ENCODE results near the gene OR52I1.

Gene OR52I1, protein sequence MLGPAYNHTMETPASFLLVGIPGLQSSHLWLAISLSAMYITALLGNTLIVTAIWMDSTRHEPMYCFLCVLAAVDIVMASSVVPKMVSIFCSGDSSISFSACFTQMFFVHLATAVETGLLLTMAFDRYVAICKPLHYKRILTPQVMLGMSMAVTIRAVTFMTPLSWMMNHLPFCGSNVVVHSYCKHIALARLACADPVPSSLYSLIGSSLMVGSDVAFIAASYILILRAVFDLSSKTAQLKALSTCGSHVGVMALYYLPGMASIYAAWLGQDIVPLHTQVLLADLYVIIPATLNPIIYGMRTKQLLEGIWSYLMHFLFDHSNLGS

DNA sequence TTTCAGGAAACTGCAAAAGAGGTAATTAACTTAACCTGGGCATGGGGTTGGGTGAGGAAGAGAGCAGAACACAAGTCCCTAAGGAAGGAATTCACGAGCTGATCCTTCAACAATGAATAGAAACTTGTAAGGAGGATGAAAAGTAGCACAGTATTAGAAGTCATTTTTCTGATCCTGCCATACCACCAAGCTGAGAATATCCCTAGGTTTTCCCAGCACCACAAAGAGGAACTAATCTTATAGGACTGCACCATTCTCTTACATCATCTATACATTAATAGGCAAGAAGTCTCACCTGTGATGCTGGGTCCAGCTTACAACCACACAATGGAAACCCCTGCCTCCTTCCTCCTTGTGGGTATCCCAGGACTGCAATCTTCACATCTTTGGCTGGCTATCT is at the start of gene OR52I1:
OR52I1 (plus strand) TSS at position 301 of the 400 bp plus-strand sequence; CDS start at position 301, 0 bp downstream.
- H3F3A ChIP-seq (ENCODE audit: insufficient read depth, low read length), result no peaks in the 10 kb centered on the region
- H3K9me3 ChIP-seq (replicated peaks; ENCODE audit: insufficient read depth, low read length), result no peaks in the 10 kb centered on the region
- H3K36me3 ChIP-seq (replicated peaks; ENCODE audit: insufficient read depth, low read length), result no peaks in the 10 kb centered on the region
- H3K4me3 ChIP-seq (ENCODE audit: low read length), result no peak within 1 kb of the TSS
- H3K9me2 ChIP-seq (replicated peaks; ENCODE audit: insufficient read depth, low read length), result no peaks in the 10 kb centered on the region
- no peak within 1 kb of the TSS for H3K4me2 ChIP-seq (ENCODE audit: low read depth, low read length)
- H3K79me2 ChIP-seq (ENCODE audit: low read length), result no peaks in the 10 kb centered on the region
- H3K4me1 ChIP-seq (ENCODE audit: low read length), result no peaks in the 10 kb centered on the region
- no peak within 1 kb of the TSS for H3K9ac ChIP-seq (ENCODE audit: low read length)
- no peaks in the 10 kb centered on the region for H3K27me3 ChIP-seq (replicated peaks; ENCODE audit: insufficient read depth, low read length)
- no peak for DNase-seq
- H4K20me1 ChIP-seq (ENCODE audit: insufficient read depth, low read length), result no peaks in the 10 kb centered on the region
- H2AFZ ChIP-seq (ENCODE audit: low read length), result no peak within 1 kb of the TSS
- TF ChIP-seq CTCF (IDR thresholded peaks at IDR 0.05; ENCODE audit: low read length) (no peak), EZH2phosphoT487 (IDR thresholded peaks at IDR 0.05; ENCODE audit: low read length) (no peak), EZH2 (optimal IDR thresholded peaks at IDR 0.05; ENCODE audit: low read depth, low read length) (no peak)
- no peak within 1 kb of the TSS for H3K27ac ChIP-seq (ENCODE audit: low read length)

DNA sequence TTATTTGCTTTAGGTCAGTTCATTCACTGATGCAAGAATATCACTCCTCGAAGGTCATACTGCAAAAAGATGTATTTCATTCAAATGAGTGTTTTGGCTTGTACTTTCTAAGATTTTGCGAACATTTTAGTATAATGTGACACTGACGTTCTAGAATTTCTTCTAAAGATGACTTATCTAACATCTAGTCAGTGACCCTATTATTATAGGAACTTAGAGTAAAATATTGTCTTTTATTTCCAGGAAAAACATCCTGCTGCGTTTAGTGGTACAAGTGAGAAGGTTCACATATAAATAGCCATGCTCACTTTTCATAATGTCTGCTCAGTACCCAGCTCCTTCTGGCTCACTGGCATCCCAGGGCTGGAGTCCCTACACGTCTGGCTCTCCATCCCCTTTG is 48.9 kb upstream of the OR52I1 start, which contains the start of gene OR52M1:
OR52M1 (plus strand) TSS at position 301 of the 400 bp plus-strand sequence; CDS start at position 301, 0 bp downstream.
- Histone ChIP-seq H3K36me3 (replicated peaks; ENCODE audit: insufficient read depth, low read length) (no peaks in the 10 kb centered on the region), H3K9ac (ENCODE audit: low read length) (no peak within 1 kb of the TSS), H4K20me1 (ENCODE audit: insufficient read depth, low read length) (no peaks in the 10 kb centered on the region), H3K4me3 (ENCODE audit: low read length) (no peak within 1 kb of the TSS), H3K79me2 (ENCODE audit: low read length) (no peaks in the 10 kb centered on the region), H2AFZ (ENCODE audit: low read length) (no peak within 1 kb of the TSS), H3K27ac (ENCODE audit: low read length) (no peak within 1 kb of the TSS), H3K27me3 (replicated peaks; ENCODE audit: insufficient read depth, low read length) (no peaks in the 10 kb centered on the region), H3K4me2 (ENCODE audit: low read depth, low read length) (no peak within 1 kb of the TSS), H3K9me2 (replicated peaks; ENCODE audit: insufficient read depth, low read length) (no peaks in the 10 kb centered on the region), H3F3A (ENCODE audit: insufficient read depth, low read length) (no peaks in the 10 kb centered on the region), H3K4me1 (ENCODE audit: low read length) (no peaks in the 10 kb centered on the region), H3K9me3 (replicated peaks; ENCODE audit: insufficient read depth, low read length) (no peaks in the 10 kb centered on the region)
- TF ChIP-seq EZH2phosphoT487 (IDR thresholded peaks at IDR 0.05; ENCODE audit: low read length), result no peak
- TF ChIP-seq CTCF (IDR thresholded peaks at IDR 0.05; ENCODE audit: low read length), result no peak
- TF ChIP-seq EZH2 (optimal IDR thresholded peaks at IDR 0.05; ENCODE audit: low read depth, low read length), result no peak
- DNase-seq, result no peak

DNA sequence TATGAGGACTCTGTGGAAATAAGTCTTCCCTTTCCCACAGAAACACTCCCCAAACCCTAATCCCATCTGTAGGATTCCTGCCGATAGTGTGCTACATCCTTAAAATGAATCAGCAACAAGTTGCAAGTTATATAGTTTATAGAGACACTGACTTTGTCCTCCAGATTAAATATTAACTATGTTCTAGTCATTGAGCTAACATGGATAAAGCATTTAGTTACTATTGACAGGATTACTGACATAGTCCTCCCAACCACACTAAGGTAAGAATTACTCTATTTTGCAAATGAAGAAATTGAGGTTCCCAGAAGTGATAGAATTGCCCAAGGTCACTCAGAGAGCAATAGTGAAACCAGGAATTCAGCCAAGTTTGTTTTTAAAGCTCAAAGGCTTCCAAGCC is 47.0 kb upstream of the OR52I1 start:
- H3K9me3 ChIP-seq (replicated peaks; ENCODE audit: insufficient read depth, low read length), result no peaks in the 10 kb centered on the region
- no peak overlapping the region for H3K4me3 ChIP-seq (ENCODE audit: low read length)
- H3K27me3 ChIP-seq (replicated peaks; ENCODE audit: insufficient read depth, low read length), result no peaks in the 10 kb centered on the region
- H3K27ac ChIP-seq (ENCODE audit: low read length), result no peak overlapping the region
- H3K79me2 ChIP-seq (ENCODE audit: low read length), result no peaks in the 10 kb centered on the region
- no peak for TF ChIP-seq EZH2phosphoT487 (IDR thresholded peaks at IDR 0.05; ENCODE audit: low read length)
- TF ChIP-seq EZH2 (optimal IDR thresholded peaks at IDR 0.05; ENCODE audit: low read depth, low read length), result no peak
- TF ChIP-seq CTCF (IDR thresholded peaks at IDR 0.05; ENCODE audit: low read length), result no peak
- H3K4me1 ChIP-seq (ENCODE audit: low read length), result no peaks in the 10 kb centered on the region
- H3K9ac ChIP-seq (ENCODE audit: low read length), result no peak overlapping the region
- no peaks in the 10 kb centered on the region for H3K36me3 ChIP-seq (replicated peaks; ENCODE audit: insufficient read depth, low read length)
- no peaks in the 10 kb centered on the region for H4K20me1 ChIP-seq (ENCODE audit: insufficient read depth, low read length)
- H3K4me2 ChIP-seq (ENCODE audit: low read depth, low read length), result no peak overlapping the region
- H3K9me2 ChIP-seq (replicated peaks; ENCODE audit: insufficient read depth, low read length), result no peaks in the 10 kb centered on the region
- no peaks in the 10 kb centered on the region for H3F3A ChIP-seq (ENCODE audit: insufficient read depth, low read length)
- no peak overlapping the region for H2AFZ ChIP-seq (ENCODE audit: low read length)
- no peak for DNase-seq
